ENCODE data around the gene HHIPL1. TPM values are rescaled to one million over a fixed set of nuclear protein-coding genes. Genes with fewer than 3 reads are reported as not detected.

HHIPL1 gene
- total RNA-seq, 5 donors from 2014 or later (not counting 1 experiment from before 2014, with no cell fraction given): 0.05 to 0.35 (median 0.23) TPM

DNA sequence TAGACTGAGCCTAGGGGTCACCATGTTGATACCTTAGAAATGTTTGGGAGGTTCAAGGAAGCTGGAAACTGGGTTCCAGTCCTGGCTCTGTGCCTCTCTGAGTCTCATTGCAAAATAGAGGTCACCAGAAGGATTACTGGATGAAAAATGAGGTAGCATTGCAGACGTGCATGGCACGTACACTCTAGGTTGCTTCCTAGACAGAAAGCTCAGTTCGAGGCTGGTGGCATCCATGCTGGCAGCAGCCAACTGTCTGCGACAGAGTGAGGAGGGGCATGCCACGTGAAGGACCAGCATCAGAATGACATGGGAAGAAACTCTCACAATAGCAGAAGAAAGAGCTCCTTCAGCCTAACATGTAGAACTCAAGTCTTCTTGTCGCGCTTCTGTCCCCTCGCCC lies 34.6 kb downstream of the HHIPL1 start:
- DNase-seq: no peak
- Histone ChIP-seq H3K4me1 (ENCODE audit: control insufficient read depth in 1 of 2, extremely low read depth in 1 of 2, insufficient read depth in 2 of 2, low read length in 2 of 2) (peaks cover 0 to 37% of the 10 kb centered on the region in 2 experiments), H3K9me3 (no peaks in the 10 kb centered on the region), H3K36me3 (ENCODE audit: control insufficient read depth in 2 of 2, extremely low read depth in 1 of 2, insufficient read depth in 1 of 2, low read length in 1 of 2) (no peaks in the 10 kb centered on the region), H3K27me3 (replicated peaks in 1 of 2; ENCODE audit: control insufficient read depth in 2 of 2, extremely low read depth in 1 of 2, insufficient read depth in 2 of 2, low read length in 1 of 2) (peaks cover 0 to 19% of the 10 kb centered on the region in 2 experiments), H3K4me3 (ENCODE audit: control insufficient read depth in 1 of 2, extremely low read depth in 1 of 2, low read length in 1 of 2) (no peak overlapping the region), H3K27ac (ENCODE audit: low read length) (no peak overlapping the region)
- Mint-ChIP-seq H3K9me3 (peaks cover 5 to 9% (median 6%) of the 10 kb centered on the region in 3 donors), H3K27ac (no peak overlapping the region), H3K36me3 (no peaks in the 10 kb centered on the region), H3K4me3 (no peak overlapping the region), H3K27me3 (peaks cover 0 to 9% of the 10 kb centered on the region in 2 donors), H3K4me1 (peaks cover 9 to 18% (median 17%) of the 10 kb centered on the region in 3 donors)
- no peak for ATAC-seq (replicated peaks in 1 of 4)
- ChIA-PET POLR2A (no interaction called here), CTCF (no interaction called here)
- WGBS (ENCODE audit: insufficient coverage): 80% methylated on average over 8 of the region's 8 CpGs

DNA sequence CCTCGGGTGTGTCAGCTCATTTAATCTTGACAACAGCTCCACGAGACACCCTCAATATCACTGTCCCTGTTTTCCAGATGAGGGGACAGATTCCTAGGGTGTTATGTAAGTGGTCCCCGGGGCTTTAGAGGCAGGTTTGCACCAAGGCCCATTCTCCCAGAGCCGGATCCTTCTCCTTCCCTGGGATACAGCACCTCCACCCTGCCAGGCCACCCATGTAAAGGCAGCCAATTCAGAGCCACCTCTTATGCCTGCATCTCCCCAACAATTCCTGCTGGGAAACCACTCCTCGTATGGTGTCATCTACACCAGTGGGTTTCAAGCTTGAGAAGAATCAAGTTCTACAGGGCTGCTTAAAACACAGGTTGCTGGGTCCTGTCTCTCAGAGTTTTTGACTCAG lies 35.1 kb downstream of the HHIPL1 start:
- Histone ChIP-seq H3K9me3 (no peaks in the 10 kb centered on the region), H3K36me3 (ENCODE audit: control insufficient read depth in 2 of 2, extremely low read depth in 1 of 2, insufficient read depth in 1 of 2, low read length in 1 of 2) (no peaks in the 10 kb centered on the region), H3K27ac (ENCODE audit: low read length) (no peak overlapping the region), H3K4me3 (ENCODE audit: control insufficient read depth in 1 of 2, extremely low read depth in 1 of 2, low read length in 1 of 2) (no peak overlapping the region), H3K4me1 (ENCODE audit: control insufficient read depth in 1 of 2, extremely low read depth in 1 of 2, insufficient read depth in 2 of 2, low read length in 2 of 2) (peaks cover 0 to 40% of the 10 kb centered on the region in 2 experiments), H3K27me3 (replicated peaks in 1 of 2; ENCODE audit: control insufficient read depth in 2 of 2, extremely low read depth in 1 of 2, insufficient read depth in 2 of 2, low read length in 1 of 2) (peaks cover 0 to 16% of the 10 kb centered on the region in 2 experiments)
- peaks cover 5 to 9% (median 6%) of the 10 kb centered on the region in 3 donors for H3K9me3 Mint-ChIP-seq
- POLR2A ChIA-PET: no interaction called here
- H3K27ac Mint-ChIP-seq: no peak overlapping the region
- CTCF ChIA-PET: no interaction called here
- H3K4me1 Mint-ChIP-seq: peaks cover 9 to 18% (median 17%) of the 10 kb centered on the region in 3 donors
- H3K4me3 Mint-ChIP-seq: no peak overlapping the region
- ATAC-seq (replicated peaks in 1 of 4) (no peak), DNase-seq (no peak)
- H3K36me3 Mint-ChIP-seq: no peaks in the 10 kb centered on the region
- peaks cover 0 to 5% of the 10 kb centered on the region in 2 donors for H3K27me3 Mint-ChIP-seq
- WGBS (ENCODE audit: insufficient coverage): 86% methylated on average over 1 of the region's 5 CpGs

DNA sequence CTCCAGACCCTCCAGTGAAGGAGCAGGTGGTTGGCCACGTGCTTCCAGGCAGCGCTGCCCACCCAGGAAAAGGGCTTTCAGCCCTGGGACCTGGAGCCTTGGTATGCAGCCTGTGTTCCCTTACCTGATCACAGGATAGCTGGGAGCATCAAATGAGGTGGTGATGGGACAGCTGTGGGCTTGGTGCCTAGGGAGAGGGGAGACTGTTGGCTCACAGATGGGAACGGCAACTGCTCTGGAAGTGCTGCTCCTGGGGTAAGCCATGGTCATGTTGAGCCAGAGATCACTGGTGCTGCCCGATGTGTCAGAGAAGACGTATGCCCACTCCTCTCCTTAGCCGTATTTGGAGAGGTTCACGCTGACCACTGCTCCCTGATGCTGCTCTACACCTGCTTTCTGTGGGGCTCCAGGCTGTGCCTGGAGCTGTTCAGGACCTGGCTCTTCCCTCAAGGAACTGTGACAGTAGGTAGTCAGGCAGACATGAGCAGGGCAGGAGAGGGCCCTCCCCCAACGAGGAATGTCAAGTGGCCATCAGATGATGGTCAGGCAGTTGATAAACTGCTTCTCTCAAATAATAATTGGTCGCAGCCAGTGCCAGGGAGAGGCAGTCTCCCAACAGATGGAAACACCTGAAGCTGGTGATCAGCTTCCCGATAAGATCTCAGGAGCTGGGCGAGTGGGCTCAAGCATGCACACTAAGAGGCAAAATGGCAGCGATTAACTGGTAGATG lies 36.3 kb downstream of the HHIPL1 start:
- H3K27ac Mint-ChIP-seq: no peak overlapping the region
- POLR2A ChIA-PET: no interaction called here

DNA sequence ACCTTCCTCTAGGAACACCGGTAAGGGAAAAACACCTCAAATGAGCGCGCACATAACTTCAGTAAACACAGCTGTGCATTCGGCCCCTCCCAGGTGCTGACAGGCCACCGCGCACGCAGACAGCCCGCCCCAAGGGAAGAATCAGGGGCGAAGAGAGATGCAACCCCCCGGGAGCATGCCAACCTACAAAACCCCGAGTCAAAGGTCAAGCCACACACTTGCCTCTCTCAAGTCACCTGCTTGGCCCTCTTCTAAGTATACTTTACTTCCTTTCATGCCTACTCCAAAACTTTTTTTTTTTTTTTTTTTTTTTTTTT lies 36.9 kb downstream of the HHIPL1 start:
- ATAC-seq (replicated peaks in 1 of 4): no peak
- H3K9me3 Mint-ChIP-seq: peaks cover 5 to 9% (median 6%) of the 10 kb centered on the region in 3 donors

More for the DNA sequence above, 36.3 kb downstream of the HHIPL1 start:
- DNase-seq (no peak), ATAC-seq (replicated peaks in 1 of 4) (no peak)
- Mint-ChIP-seq H3K4me3 (peak overlapping the region in 1 of 3 donors; percentile 17), H3K27me3 (peaks cover 0 to 2% of the 10 kb centered on the region in 2 donors), H3K9me3 (peaks cover 5 to 9% (median 6%) of the 10 kb centered on the region in 3 donors), H3K4me1 (peaks cover 17 to 19% (median 18%) of the 10 kb centered on the region in 3 donors), H3K36me3 (no peaks in the 10 kb centered on the region)
- peaks cover 7 to 11% of the 10 kb centered on the region in 2 experiments for H3K27me3 ChIP-seq (replicated peaks in 1 of 2; ENCODE audit: control insufficient read depth in 2 of 2, extremely low read depth in 1 of 2, insufficient read depth in 2 of 2, low read length in 1 of 2)
- peaks cover 0 to 33% of the 10 kb centered on the region in 2 experiments for H3K4me1 ChIP-seq (ENCODE audit: control insufficient read depth in 1 of 2, extremely low read depth in 1 of 2, insufficient read depth in 2 of 2, low read length in 2 of 2)
- H3K36me3 ChIP-seq (ENCODE audit: control insufficient read depth in 2 of 2, extremely low read depth in 1 of 2, insufficient read depth in 1 of 2, low read length in 1 of 2): no peaks in the 10 kb centered on the region
- CTCF ChIA-PET: interaction anchor here in 1 of 2 donors (0.6 to 0.7 kb wide), 2 partner anchors 50 to 148 kb away, joined by 3 to 5 read pairs; no protein-coding TSS in a partner anchor
- 91% methylated on average over 12 of the region's 12 CpGs for WGBS (ENCODE audit: insufficient coverage)
- no peak overlapping the region for H3K4me3 ChIP-seq (ENCODE audit: control insufficient read depth in 1 of 2, extremely low read depth in 1 of 2, low read length in 1 of 2)
- H3K27ac ChIP-seq (ENCODE audit: low read length): no peak overlapping the region
- no peaks in the 10 kb centered on the region for H3K9me3 ChIP-seq

DNA sequence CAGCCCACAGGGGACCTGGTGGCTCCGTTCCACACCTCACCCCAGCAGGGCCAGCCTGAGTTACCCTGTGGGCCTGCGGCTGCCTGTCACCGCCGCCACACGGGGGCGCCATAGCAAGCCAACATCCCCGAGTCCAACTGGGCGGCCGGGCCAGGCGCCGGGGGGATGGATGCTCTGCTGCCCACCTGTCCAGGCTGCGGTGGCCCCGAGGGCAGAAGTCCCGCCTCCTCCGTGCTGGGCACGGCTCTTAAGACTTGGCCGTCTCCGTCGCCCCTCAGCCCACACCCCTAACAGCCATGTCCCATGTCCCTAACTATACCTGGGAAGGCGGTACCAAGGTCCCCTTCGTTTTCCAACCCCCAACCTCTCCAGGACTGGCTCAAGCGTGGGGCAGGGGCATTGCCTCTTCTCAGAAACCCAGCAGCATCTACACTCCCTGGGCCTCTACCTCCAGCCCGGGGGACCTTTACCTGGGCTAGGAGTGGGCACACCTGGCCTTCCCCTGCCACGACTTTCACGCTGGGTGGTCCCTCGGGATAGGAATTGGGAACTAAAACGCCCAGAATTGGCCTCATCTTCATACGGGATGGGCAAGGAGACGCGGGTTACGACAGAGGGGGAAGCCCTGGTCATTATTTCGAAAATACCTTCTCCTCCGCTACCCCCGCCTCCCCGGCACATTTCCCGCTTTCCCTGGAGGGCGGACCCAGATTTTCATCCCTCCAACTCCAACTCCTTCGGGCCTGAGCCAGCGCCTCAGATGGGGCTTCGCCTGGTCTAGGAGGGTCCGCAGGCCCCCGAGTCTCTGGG lies 38.1 kb downstream of the HHIPL1 start:
- Mint-ChIP-seq H3K9me3 (peaks cover 4 to 8% (median 6%) of the 10 kb centered on the region in 3 donors), H3K4me3 (peak overlapping the region; percentile 87 to 92 (median 91)), H3K4me1 (peaks cover 14 to 22% (median 15%) of the 10 kb centered on the region in 3 donors), H3K27ac (no peak overlapping the region), H3K36me3 (no peaks in the 10 kb centered on the region), H3K27me3 (peaks cover 4 to 8% of the 10 kb centered on the region in 2 donors)
- Histone ChIP-seq H3K9me3 (no peaks in the 10 kb centered on the region), H3K4me1 (ENCODE audit: control insufficient read depth in 1 of 2, extremely low read depth in 1 of 2, insufficient read depth in 2 of 2, low read length in 2 of 2) (peaks cover 0 to 26% of the 10 kb centered on the region in 2 experiments), H3K27ac (ENCODE audit: low read length) (peak overlapping the region; percentile 60), H3K4me3 (ENCODE audit: control insufficient read depth in 1 of 2, extremely low read depth in 1 of 2, low read length in 1 of 2) (peak overlapping the region; percentile 82 to 87), H3K36me3 (ENCODE audit: control insufficient read depth in 2 of 2, extremely low read depth in 1 of 2, insufficient read depth in 1 of 2, low read length in 1 of 2) (no peaks in the 10 kb centered on the region), H3K27me3 (replicated peaks in 1 of 2; ENCODE audit: control insufficient read depth in 2 of 2, extremely low read depth in 1 of 2, insufficient read depth in 2 of 2, low read length in 1 of 2) (peaks cover 7 to 20% of the 10 kb centered on the region in 2 experiments)
- ATAC-seq (replicated peaks in 1 of 4): peak; percentile 13 to 21 (median 16)
- DNase-seq: peak; percentile 45 to 91 (median 72)
- ChIA-PET CTCF (interaction anchor here in 1 of 2 donors (0.6 to 1.0 kb wide), 3 partner anchors 202 to 216 kb away, joined by 3 to 11 read pairs (median 3); partner anchors contain the start of genes CCNK and SETD3), POLR2A (interaction anchor here in 1 of 2 donors (0.6 kb wide), 1 partner anchor 49 kb away, joined by 3 read pairs; no protein-coding TSS in a partner anchor)
- under 1% methylated on average over 35 of the region's 42 CpGs for WGBS (ENCODE audit: insufficient coverage)

More for the DNA sequence above, 36.9 kb downstream of the HHIPL1 start:
- no peak for DNase-seq
- Mint-ChIP-seq H3K27ac (no peak overlapping the region), H3K4me3 (no peak overlapping the region), H3K27me3 (peaks cover 0 to 2% of the 10 kb centered on the region in 2 donors), H3K36me3 (no peaks in the 10 kb centered on the region), H3K4me1 (peaks cover 13 to 17% (median 14%) of the 10 kb centered on the region in 3 donors)
- CTCF ChIA-PET: no interaction called here
- Histone ChIP-seq H3K36me3 (ENCODE audit: control insufficient read depth in 2 of 2, extremely low read depth in 1 of 2, insufficient read depth in 1 of 2, low read length in 1 of 2) (no peaks in the 10 kb centered on the region), H3K27me3 (replicated peaks in 1 of 2; ENCODE audit: control insufficient read depth in 2 of 2, extremely low read depth in 1 of 2, insufficient read depth in 2 of 2, low read length in 1 of 2) (peaks cover 7% of the 10 kb centered on the region in 2 experiments), H3K4me1 (ENCODE audit: control insufficient read depth in 1 of 2, extremely low read depth in 1 of 2, insufficient read depth in 2 of 2, low read length in 2 of 2) (peaks cover 0 to 28% of the 10 kb centered on the region in 2 experiments), H3K4me3 (ENCODE audit: control insufficient read depth in 1 of 2, extremely low read depth in 1 of 2, low read length in 1 of 2) (no peak overlapping the region), H3K9me3 (no peaks in the 10 kb centered on the region), H3K27ac (ENCODE audit: low read length) (no peak overlapping the region)
- POLR2A ChIA-PET: no interaction called here
- 90% methylated on average over 10 of the region's 11 CpGs for WGBS (ENCODE audit: insufficient coverage)
